GM11168 (cell line): Measurements from ENCODE around the gene PTPN6.

Experiments used
- in situ Hi-C: fragments of 300-500 bp; cut with MboI; formaldehyde crosslinking; loops from one replicate; pipeline ENCODE4 v1.12.0; 2022; ENCODE audit warnings: low sequenced_read_pairs; ENCODE audit not compliant: unreplicated experiment

Gene PTPN6

DNA sequence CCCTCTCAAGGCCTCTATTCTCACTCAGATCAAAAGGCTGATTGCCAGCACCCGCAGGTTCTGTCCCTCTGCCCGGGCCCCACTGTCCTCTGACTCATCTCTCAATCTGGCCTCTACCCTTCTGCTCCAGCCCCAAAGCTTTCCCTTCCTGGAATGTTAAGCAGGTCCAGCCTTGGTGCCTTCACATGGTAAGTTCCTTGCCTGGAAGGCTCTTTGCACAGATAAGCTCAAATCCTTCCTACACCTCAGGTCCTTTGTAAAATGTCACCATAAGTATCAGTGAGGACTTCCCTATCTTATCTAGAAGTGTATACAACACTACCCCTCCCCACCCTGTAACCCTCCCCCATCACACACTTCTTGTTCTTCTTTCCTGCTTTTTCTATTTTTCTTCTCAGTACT lies 44.9 kb downstream of the PTPN6 start:
- in situ Hi-C loops = no loop called here

GRCh38 chr12:6998715-6999451 lies 47.7 kb downstream of the PTPN6 start:
- in situ Hi-C loops = no loop called here

DNA sequence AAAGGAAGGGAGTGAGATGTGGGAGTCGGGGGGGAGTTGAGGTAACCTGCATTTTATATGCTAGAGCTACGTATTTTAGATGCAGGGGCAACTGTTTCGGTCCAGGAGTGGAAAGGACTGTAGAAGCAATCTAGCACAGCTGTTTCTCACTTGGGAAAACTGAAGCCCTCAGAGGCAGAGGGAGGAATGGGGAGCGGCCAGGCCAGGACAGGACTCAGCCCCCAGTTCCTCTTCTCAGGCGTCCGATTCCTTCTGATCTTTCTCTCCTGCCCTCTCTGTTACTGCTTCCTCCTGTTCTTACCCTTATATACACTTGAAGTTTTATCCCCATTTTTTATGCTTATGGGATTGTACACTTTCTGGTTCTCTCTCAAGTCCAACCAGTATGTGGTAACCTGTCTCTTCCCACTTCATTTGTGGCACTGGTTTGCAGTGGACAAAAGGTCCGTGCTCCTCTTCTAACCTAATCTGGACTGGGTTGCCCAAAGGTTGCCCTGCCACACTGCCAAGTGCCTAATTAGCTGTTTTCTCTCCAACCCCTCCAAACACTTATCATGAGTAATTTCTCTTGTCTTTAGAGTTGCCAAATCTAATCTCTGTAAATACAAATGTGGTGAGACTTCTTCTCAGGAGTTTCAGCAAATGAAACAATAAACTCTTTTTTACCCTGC lies 50.9 kb downstream of the PTPN6 start:
- in situ Hi-C loops = no loop called here

DNA sequence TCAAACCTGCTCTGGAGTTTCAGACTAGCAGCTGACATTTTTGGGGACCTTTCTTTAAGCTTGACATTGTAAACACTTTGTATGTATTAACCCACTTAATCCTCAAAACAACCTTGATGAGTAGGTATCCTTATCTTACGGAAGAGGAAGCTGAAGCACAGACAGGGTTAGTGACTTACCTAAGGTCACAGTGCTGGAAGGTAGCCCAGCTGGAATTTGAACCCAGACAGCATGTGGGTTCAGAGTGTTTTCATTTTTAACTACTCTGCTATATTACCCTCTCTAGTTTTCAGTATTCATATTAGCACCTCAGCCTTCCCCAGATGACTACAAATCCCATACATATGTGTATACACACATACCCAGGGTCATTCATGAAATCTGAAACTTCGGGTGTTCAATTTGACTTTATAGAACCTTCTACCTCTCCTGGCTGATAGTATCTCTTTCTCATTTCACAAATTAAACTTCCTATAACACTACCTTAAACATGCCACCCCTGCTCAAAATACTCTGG lies 53.2 kb downstream of the PTPN6 start:
- in situ Hi-C loops = no loop called here

DNA sequence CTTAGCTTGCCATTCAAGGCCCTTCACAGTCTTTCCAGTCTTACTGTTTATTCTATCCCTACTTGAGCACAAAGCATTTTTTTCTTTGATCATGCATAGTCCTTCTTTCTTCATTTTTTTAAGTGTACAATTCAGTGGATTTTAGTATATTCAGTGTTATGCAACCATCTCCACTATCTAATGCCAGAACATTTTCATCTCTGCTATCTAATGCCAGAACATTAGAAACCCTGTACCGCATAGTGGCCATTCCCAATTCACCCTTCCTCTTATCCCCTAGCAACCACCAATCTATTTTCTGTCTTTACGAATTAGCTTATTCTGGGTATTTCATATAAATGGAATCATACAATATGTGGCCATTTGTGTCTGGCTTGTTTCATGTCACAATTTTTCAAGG lies 53.7 kb downstream of the PTPN6 start:
- in situ Hi-C loops = no loop called here

DNA sequence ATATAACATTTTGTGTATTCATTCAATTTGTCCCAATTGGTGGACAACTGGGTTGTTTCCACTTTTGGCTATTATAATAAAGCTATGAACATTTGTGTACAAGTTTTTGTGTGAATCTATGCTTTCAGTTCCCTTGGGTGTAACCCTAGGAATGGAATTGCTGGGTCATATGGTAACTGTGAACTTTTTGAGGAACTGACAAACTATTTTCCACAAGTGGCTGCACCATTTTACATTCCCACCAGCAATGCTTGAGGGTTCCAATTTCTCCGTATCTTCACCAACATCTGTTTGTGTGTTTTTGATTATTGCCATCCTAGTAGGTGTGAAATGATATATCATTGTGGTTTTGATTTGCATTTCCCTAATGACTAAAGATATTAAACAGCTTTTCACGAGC lies 54.2 kb downstream of the PTPN6 start:
- in situ Hi-C loops = no loop called here

DNA sequence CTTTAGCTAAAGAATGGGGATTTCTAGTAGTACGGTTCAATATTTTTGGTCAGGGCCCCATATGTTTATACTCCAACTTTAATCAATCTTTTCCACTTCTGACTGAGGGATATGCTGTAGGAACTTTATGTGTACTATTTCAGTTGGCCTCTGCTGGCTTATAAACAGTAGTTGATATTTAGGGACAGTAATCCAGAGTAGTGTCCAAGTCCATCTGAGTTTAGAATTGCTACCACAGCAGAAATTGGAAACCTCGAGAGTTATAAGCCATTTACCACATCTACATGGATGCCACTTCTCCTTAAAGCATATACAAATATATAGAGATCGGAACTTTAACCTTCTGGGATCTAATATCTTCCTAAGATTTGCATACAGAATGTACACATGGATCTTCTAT lies 55.5 kb downstream of the PTPN6 start:
- in situ Hi-C loops = no loop called here

DNA sequence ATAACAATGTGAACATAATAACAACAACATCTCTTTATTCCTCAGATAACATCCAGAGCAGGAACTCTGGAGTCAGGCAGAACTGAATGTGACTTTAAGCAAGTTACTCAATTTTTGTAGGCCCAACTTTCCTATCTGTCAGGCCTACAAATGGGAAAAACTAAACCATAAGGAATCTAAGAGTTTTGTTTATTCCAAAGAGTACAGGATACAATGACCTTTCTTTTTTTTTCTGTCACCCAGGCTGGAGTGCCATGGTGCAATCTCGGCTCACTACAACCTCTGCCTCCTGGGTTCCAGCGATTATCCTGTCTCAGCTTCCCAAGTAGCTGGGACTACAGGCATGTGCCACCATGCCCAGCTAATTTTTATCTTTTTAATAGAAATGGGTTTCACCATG lies 57.7 kb downstream of the PTPN6 start:
- in situ Hi-C loops = no loop called here

GRCh38 chr12:7009512-7009911 lies 58.4 kb downstream of the PTPN6 start:
- in situ Hi-C loops = no loop called here
